HG03064 (cell line): ENCODE data around the gene MDC1.

Source experiments
- ATAC-seq: cut with Tn5 transposase; IDR thresholded peaks from one replicate; pipeline ENCODE4 v1.9.1; 2021; ENCODE audit warnings: low read depth; ENCODE audit not compliant: unreplicated experiment

MDC1 gene

GRCh38 chr6:30709101-30709868 lies 7.8 kb downstream of the MDC1 start:
- no peak for ATAC-seq

- ATAC-seq, result no peak
Measured at GRCh38 chr6:30707281-30707850, 9.7 kb downstream of the MDC1 start.

GRCh38 chr6:30705620-30706019 lies 11.5 kb downstream of the MDC1 start:
- no peak for ATAC-seq

- no peak for ATAC-seq
Measured at GRCh38 chr6:30703821-30704220, 13.3 kb downstream of the MDC1 start.

GRCh38 chr6:30703011-30703410 lies 14.1 kb downstream of the MDC1 start:
- ATAC-seq, result no peak

- ATAC-seq, result no peak
Measured at GRCh38 chr6:30700340-30700739, 16.7 kb downstream of the MDC1 start.

GRCh38 chr6:30696432-30696831 lies 20.6 kb downstream of the MDC1 start:
- ATAC-seq, result no peak

GRCh38 chr6:30691208-30691847 lies 25.8 kb downstream of the MDC1 start:
- ATAC-seq, result no peak

- no peak for ATAC-seq
Measured at GRCh38 chr6:30690403-30691207, 26.5 kb downstream of the MDC1 start, which contains the start of gene NRM. Gene NRM, minus strand, starts transcription at chr6:30690984. Its CDS starts 10 bp downstream, at chr6:30690974.

GRCh38 chr6:30689985-30690384 lies 27.1 kb downstream of the MDC1 start:
- ATAC-seq, result no peak

GRCh38 chr6:30689022-30689865 lies 27.8 kb downstream of the MDC1 start:
- ATAC-seq, result no peak

GRCh38 chr6:30688569-30688968 lies 28.5 kb downstream of the MDC1 start:
- no peak for ATAC-seq

GRCh38 chr6:30687659-30688431 lies 29.2 kb downstream of the MDC1 start:
- no peak for ATAC-seq

- ATAC-seq, result no peak
Measured at GRCh38 chr6:30686908-30687658, 30.0 kb downstream of the MDC1 start.

- ATAC-seq, result no peak
Measured at GRCh38 chr6:30686009-30686907, 30.8 kb downstream of the MDC1 start, which contains the start of gene PPP1R18. Gene PPP1R18, minus strand, starts transcription at chr6:30686645. Its CDS starts 627 bp downstream, at chr6:30686018.

- ATAC-seq, result no peak
Measured at GRCh38 chr6:30685157-30686008, 31.7 kb downstream of the MDC1 start.
